GM12878 (cell line): Measurements from ENCODE around the gene AGBL1. TPM values are rescaled to one million over a fixed set of nuclear protein-coding genes. Genes with fewer than 3 reads are reported as not detected.

ENCODE experiments used
- ATAC-seq: fragments of 200-7000 bp; cut with Tn5 transposase; 3 replicates; pipeline ENCODE4 v1.9.1; 2020; ENCODE audit warnings: mild to moderate bottlenecking, moderate library complexity
- BruUV-seq: library from RNA; stranded (reverse); fragments of 400-500 nt; replicated peaks from 2 replicates; lab custom pipeline; 2021; lab: Mats Ljungman, UMichigan
- CTCF ChIA-PET: fragments of 300-600 bp; sonication (Branson Sonifier 250); formaldehyde crosslinking; extraction: SDS; loops from one replicate; lab custom pipeline; 2021; ENCODE audit warnings: inconsistent platforms; lab: Yijun Ruan, JAX
- POLR2A ChIA-PET: fragments of 350-600 bp; formaldehyde crosslinking; extraction: SDS; loops from one replicate; lab custom pipeline; 2021; ENCODE audit warnings: inconsistent platforms; lab: Charles Lee
- RAD21 ChIA-PET: fragments of 300-600 bp; sonication (Branson Sonifier 250); formaldehyde crosslinking; loops from one replicate; lab custom pipeline; 2023; ENCODE audit warnings: antibody characterized with exemption; ENCODE audit not compliant: unreplicated experiment; lab: Charles Lee
- SMC1A ChIA-PET: fragments of 300-600 bp; sonication (Branson Sonifier 250); formaldehyde crosslinking; loops from one replicate; lab custom pipeline; 2023; ENCODE audit not compliant: unreplicated experiment, uncharacterized antibody; lab: Charles Lee
- DNase-seq: peaks from one replicate; pipeline ENCODE4 v3.0.0-alpha.2; 2011; ENCODE audit warnings: low read depth, low spot score
- FAIRE-seq: peaks from 3 replicates; lab custom pipeline; 2011; peaks lifted over from hg19 to GRCh38; lab: Jason Lieb, UNC
- H2AFZ ChIP-seq: 2 replicates; pipeline ENCODE4 v1.6.0; 2011; ENCODE audit warnings: low read depth, low read length, control low read depth; ENCODE audit not compliant: control insufficient read depth
- H3K27ac ChIP-seq: 2 replicates; pipeline ENCODE4 v1.5.1; 2011; ENCODE audit warnings: control low read depth; ENCODE audit not compliant: control insufficient read depth, insufficient read depth
- H3K27me3 ChIP-seq, 2 experiments: replicated peaks in 1 of 2; 2 replicates each; pipeline versions ENCODE4 v1.6.0 to v1.6.1; 2011; ENCODE audit warnings: low read length in 1 of 2; ENCODE audit not compliant: control insufficient read depth in 2 of 2, insufficient read depth in 2 of 2
- H3K36me3 ChIP-seq, 2 experiments: 2 replicates each; pipeline ENCODE4 v1.5.1; 2011; ENCODE audit warnings: low read length in 1 of 2; ENCODE audit not compliant: control insufficient read depth in 2 of 2, insufficient read depth in 2 of 2
- H3K4me1 ChIP-seq: 2 replicates; pipeline ENCODE4 v1.6.1; 2011; ENCODE audit warnings: mild to moderate bottlenecking, low read length, moderate library complexity, mixed read lengths; ENCODE audit not compliant: control insufficient read depth, insufficient read depth
- H3K4me2 ChIP-seq: 2 replicates; pipeline ENCODE4 v1.6.0; 2011; ENCODE audit warnings: control low read depth; ENCODE audit not compliant: control insufficient read depth, insufficient read depth
- H3K4me3 ChIP-seq: fragments of 200-600 bp; sonication (generic); 2 replicates; pipeline ENCODE4 v1.5.1; 2016
- H3K79me2 ChIP-seq: 2 replicates; pipeline ENCODE4 v1.6.0; 2011; ENCODE audit warnings: low read length; ENCODE audit not compliant: control insufficient read depth, insufficient read depth
- H3K9ac ChIP-seq: 2 replicates; pipeline ENCODE4 v1.8.0; 2011; ENCODE audit warnings: low read length, control low read depth, mixed read lengths; ENCODE audit not compliant: control insufficient read depth, insufficient read depth
- H3K9me3 ChIP-seq: replicated peaks from 3 replicates; pipeline ENCODE4 v1.5.1; 2011; ENCODE audit warnings: mild to moderate bottlenecking, low read length; ENCODE audit not compliant: control insufficient read depth, insufficient read depth
- H4K20me1 ChIP-seq: 2 replicates; pipeline ENCODE4 v1.6.0; 2011; ENCODE audit not compliant: control insufficient read depth, insufficient read depth
- BMI1 ChIP-seq: fragments of 450-650 bp; IDR thresholded peaks from 2 replicates; pipeline ENCODE4 v1.6.1; 2016; ENCODE audit warnings: mild to moderate bottlenecking, moderate library complexity, borderline replicate concordance
- CBX3 ChIP-seq: fragments of 200-600 bp; sonication (generic); IDR thresholded peaks from 2 replicates; pipeline ENCODE4 v1.6.1; 2016; ENCODE audit warnings: low read depth, borderline replicate concordance
- DPF2 ChIP-seq: fragments of 450-650 bp; IDR thresholded peaks from 2 replicates; pipeline ENCODE4 v1.6.1; 2017; ENCODE audit warnings: mild to moderate bottlenecking
- IRF3 ChIP-seq: fragments of 450-650 bp; IDR thresholded peaks from 2 replicates; pipeline ENCODE4 v1.6.1; 2014; ENCODE audit warnings: mild to moderate bottlenecking
- MAX ChIP-seq: IDR thresholded peaks from 2 replicates; pipeline ENCODE4 v1.6.1; 2012; ENCODE audit warnings: low read depth, low read length, improper control_type of control experiment
- MLLT1 ChIP-seq: fragments of 450-650 bp; IDR thresholded peaks from 2 replicates; pipeline ENCODE4 v1.6.1; 2016; ENCODE audit warnings: mild to moderate bottlenecking
- PAX8 ChIP-seq: fragments of 450-650 bp; IDR thresholded peaks from 2 replicates; pipeline ENCODE4 v1.6.1; 2017; ENCODE audit warnings: mild to moderate bottlenecking, moderate library complexity
- PRDM15 ChIP-seq: fragments of 450-650 bp; formaldehyde crosslinking; IDR thresholded peaks from 2 replicates; pipeline ENCODE4 v1.4.0; 2020; ENCODE audit warnings: mild to moderate bottlenecking, moderate library complexity
- RAD51 ChIP-seq: fragments of 450-650 bp; IDR thresholded peaks from 2 replicates; pipeline ENCODE4 v1.6.1; 2016; ENCODE audit warnings: moderate library complexity, mild to moderate bottlenecking, inconsistent platforms
- SMARCA5 ChIP-seq: fragments of 450-650 bp; IDR thresholded peaks from 2 replicates; pipeline ENCODE4 v1.6.1; 2017; ENCODE audit warnings: mild to moderate bottlenecking
- SP1 ChIP-seq: IDR thresholded peaks from one replicate; pipeline ENCODE4 v1.6.1; 2011; ENCODE audit warnings: low read depth, low read length
- WGBS: methylation state at CpG from one replicate; pipeline ENCODE4 v1.1.6; 2016; ENCODE audit warnings: low lambda C conversion rate; ENCODE audit not compliant: insufficient replicate concordance, insufficient coverage; ENCODE audit errors: missing lambda C conversion rate; 5-methylcytosine and 5-hydroxymethylcytosine counted together
- in situ Hi-C: fragments of 300-500 bp; cut with MboI; formaldehyde crosslinking; loops from 9 replicates; pipeline ENCODE4 v1.14.3; 2018; ENCODE audit warnings: mixed read lengths
- intact Hi-C: fragments of 100-400 bp; cut with micrococcal nuclease; formaldehyde crosslinking; loops from one replicate; pipeline ENCODE4 v1.14.2; 2022; ENCODE audit not compliant: unreplicated experiment
- polyA plus RNA-seq, 11 experiments: library from polyadenylated mRNA; depleted of rRNA in 4 of 11; unstranded in 6 of 11; stranded (reverse) in 5 of 11; fragments of >200 nt; fragmentation: Nextera tagmentation in 4 of 11; fragmentation: Illumina TruSeq in 1 of 11; extraction: Ambion mirVana in 4 of 11; extraction: Trizol in 1 of 11; gene quantifications; 1 replicate in 1 of 11; 2 replicates in 10 of 11; pipeline versions ENCODE4 v1.2.1 to v1.2.3, GENCODE V29; 2011 to 2016; ENCODE audit warnings: inconsistent platforms in 2 of 11, missing spikeins in 2 of 11, low read depth in 1 of 11
- total RNA-seq, 4 experiments: library from RNA; depleted of rRNA in 3 of 4; stranded (reverse); fragments of >200 nt in 3 of 4; fragmentation: Illumina TruSeq in 1 of 4; extraction: Trizol in 1 of 4; gene quantifications; 2 replicates each; pipeline versions ENCODE4 v1.2.1 to v1.2.3, GENCODE V29; 2013 to 2021

Gene AGBL1
- total and polyA plus RNA-seq, 10 of the 15 experiments (the other 5 are each of a cell fraction or from before 2014, with no cell fraction given) = not detected

GRCh38 chr15:86392296-86392695 is 312.6 kb downstream of the AGBL1 start:
- ATAC-seq (no peak), FAIRE-seq (no peak), DNase-seq (no peak)
- WGBS = 96% methylated on average over 1 of the region's 1 CpG
- intact Hi-C loops = no loop called here
- TF ChIP-seq SMARCA5 (no peak), PAX8 (no peak), IRF3 (no peak), MLLT1 (no peak), RAD51 (no peak)
- in situ Hi-C loops = loop anchor here (25.0 kb wide), 1 partner anchor 95 kb away; no protein-coding TSS in a partner anchor
- Histone ChIP-seq H3K4me2 (no peak overlapping the region), H3K27ac (no peak overlapping the region), H3K9me3 (no peaks in the 10 kb centered on the region), H3K27me3 (no peaks in the 10 kb centered on the region), H3K4me3 (no peak overlapping the region), H3K36me3 (no peaks in the 10 kb centered on the region), H3K79me2 (no peaks in the 10 kb centered on the region), H3K9ac (no peak overlapping the region), H4K20me1 (no peaks in the 10 kb centered on the region), H2AFZ (no peak overlapping the region), H3K4me1 (no peaks in the 10 kb centered on the region)
- ChIA-PET CTCF (interaction anchor here (0.7 kb wide), 1 partner anchor 298 kb away, joined by 3 read pairs; no protein-coding TSS in a partner anchor), POLR2A (no interaction called here), RAD21 (no interaction called here), SMC1A (no interaction called here)
- BruUV-seq = no TSS peak

- Histone ChIP-seq H3K4me1 (no peaks in the 10 kb centered on the region), H3K9me3 (no peaks in the 10 kb centered on the region), H3K27me3 (no peaks in the 10 kb centered on the region), H3K4me3 (no peak overlapping the region), H4K20me1 (no peaks in the 10 kb centered on the region), H3K79me2 (no peaks in the 10 kb centered on the region), H3K4me2 (no peak overlapping the region), H3K36me3 (no peaks in the 10 kb centered on the region), H3K9ac (no peak overlapping the region), H2AFZ (no peak overlapping the region), H3K27ac (no peak overlapping the region)
- POLR2A ChIA-PET = no interaction called here
- CTCF ChIA-PET = no interaction called here
- RAD21 ChIA-PET = no interaction called here
- in situ Hi-C loops (loop anchor here (25.0 kb wide), 1 partner anchor 94 kb away; no protein-coding TSS in a partner anchor), intact Hi-C loops (no loop called here)
- BruUV-seq = no TSS peak
- ATAC-seq (no peak), DNase-seq (no peak), FAIRE-seq (no peak)
- SMC1A ChIA-PET = no interaction called here
- WGBS = 0% methylated on average over 2 of the region's 2 CpGs
- no peak for TF ChIP-seq DPF2
- TF ChIP-seq PAX8 = no peak
- no peak for TF ChIP-seq PRDM15 (CRISPR knock-in tag)
- no peak for TF ChIP-seq MAX
- no peak for TF ChIP-seq BMI1
- TF ChIP-seq CBX3 = no peak
- TF ChIP-seq SP1 = no peak
Measured at GRCh38 chr15:86392874-86393273, 313.2 kb downstream of the AGBL1 start.
